GM18873 (cell line): ENCODE measurements around the gene ARID3A.

ENCODE experiments used
- ATAC-seq: cut with Tn5 transposase; IDR thresholded peaks from one replicate; pipeline ENCODE4 v1.9.1; 2021; ENCODE audit warnings: mild to moderate bottlenecking, moderate library complexity, moderate number of reproducible peaks; ENCODE audit not compliant: unreplicated experiment, low FRiP score

ARID3A gene

GRCh38 chr19:928471-929202, 2.8 kb downstream of the ARID3A start:
- ATAC-seq: no peak

GRCh38 chr19:929203-929890, 3.5 kb downstream of the ARID3A start:
- no peak for ATAC-seq

GRCh38 chr19:929891-930258, 4.0 kb downstream of the ARID3A start:
- no peak for ATAC-seq

GRCh38 chr19:931860-932647, 6.2 kb downstream of the ARID3A start:
- no peak for ATAC-seq

GRCh38 chr19:932648-933552, 7.1 kb downstream of the ARID3A start:
- ATAC-seq: no peak

- no peak for ATAC-seq
Observed at GRCh38 chr19:933553-933882, 7.7 kb downstream of the ARID3A start.

- no peak for ATAC-seq
Observed at GRCh38 chr19:934197-934840, 8.5 kb downstream of the ARID3A start.

- no peak for ATAC-seq
Observed at GRCh38 chr19:934865-935479, 9.1 kb downstream of the ARID3A start.

GRCh38 chr19:936175-936546, 10.3 kb downstream of the ARID3A start:
- ATAC-seq: no peak

- ATAC-seq: no peak
Observed at GRCh38 chr19:937259-937694, 11.4 kb downstream of the ARID3A start.

GRCh38 chr19:938233-938923, 12.5 kb downstream of the ARID3A start:
- ATAC-seq: no peak

GRCh38 chr19:939439-939838, 13.6 kb downstream of the ARID3A start:
- no peak for ATAC-seq

- no peak for ATAC-seq
Observed at GRCh38 chr19:939922-940321, 14.1 kb downstream of the ARID3A start.

- ATAC-seq: no peak
Observed at GRCh38 chr19:940591-941291, 14.9 kb downstream of the ARID3A start.

GRCh38 chr19:941292-942132, 15.7 kb downstream of the ARID3A start:
- ATAC-seq: no peak

GRCh38 chr19:942133-942645, 16.4 kb downstream of the ARID3A start:
- no peak for ATAC-seq

- ATAC-seq: no peak
Observed at GRCh38 chr19:943551-944170, 17.8 kb downstream of the ARID3A start.
